Body of pancreas (tissue), 4 donors: ENCODE data around the gene PPP2R5C. TPM values are rescaled to one million over a fixed set of nuclear protein-coding genes. Genes with fewer than 3 reads are reported as not detected.

Experiments
- ATAC-seq: fragments of 150-250 bp; one replicate; pipeline ENCODE4 v1.9.1; 2016
- DNase-seq, 4 donors: peaks; one replicate each; pipeline ENCODE4 v3.0.0-alpha.2; 2019
- H3K27ac ChIP-seq, 4 donors: fragments of 200-600 bp; sonication (generic); 1 replicate in 3 of 4; 2 replicates in 1 of 4; pipeline versions ENCODE4 v1.5.1 to v1.6.1; 2016 to 2019; ENCODE audit warnings: mild to moderate bottlenecking in 1 of 4, mixed read lengths in 1 of 4, moderate library complexity in 1 of 4
- H3K27me3 ChIP-seq, 2 donors: fragments of 200-600 bp; sonication (generic); one replicate each; pipeline ENCODE4 v1.6.0; 2016; ENCODE audit warnings: mild to moderate bottlenecking in 1 of 2
- H3K36me3 ChIP-seq, 2 donors: fragments of 200-600 bp; sonication (generic); replicated peaks in 1 of 2; 2 replicates each; pipeline ENCODE4 v1.5.1; 2016; ENCODE audit warnings: low read depth in 2 of 2; ENCODE audit not compliant: insufficient read depth in 1 of 2
- H3K4me1 ChIP-seq: fragments of 200-600 bp; sonication (generic); one replicate; pipeline ENCODE4 v1.6.0; 2016
- H3K4me3 ChIP-seq, 2 donors: fragments of 200-600 bp; sonication (generic); 1 replicate in 1 of 2; 2 replicates in 1 of 2; pipeline ENCODE4 v1.5.1; 2016 to 2019
- H3K9me3 ChIP-seq, 3 donors: fragments of 200-600 bp; sonication (generic); 1 replicate in 2 of 3; 2 replicates in 1 of 3; pipeline ENCODE4 v1.5.1; 2016
- POLR2A ChIP-seq, 3 donors: fragments of 450-650 bp; IDR thresholded peaks; one replicate each; pipeline ENCODE4 v1.6.1; 2016; ENCODE audit warnings: antibody characterized with exemption in 3 of 3, mild to moderate bottlenecking in 2 of 3
- WGBS, 2 donors: methylation state at CpG; one replicate each; pipeline ENCODE4 v1.1.5; 2017; 5-methylcytosine and 5-hydroxymethylcytosine counted together
- intact Hi-C: fragments of 100-400 bp; cut with DNase I; formaldehyde crosslinking; loops from one replicate; pipeline ENCODE4 v1.15.1; 2023
- total RNA-seq, 2 donors: library from RNA; depleted of rRNA; stranded (reverse); fragments of >200 nt; gene quantifications; one replicate each; pipeline ENCODE4 v1.1.0, GENCODE V29; 2016
- TF ChIP-seq, protein P1 (sequence below), 7 experiments: fragments of 450-650 bp in 4 of 7; fragments of 200-600 bp in 3 of 7; sonication (generic) in 3 of 7; IDR thresholded peaks; one replicate each; pipeline ENCODE4 v1.5.1; 2016 to 2019; ENCODE audit warnings: antibody characterized with exemption in 7 of 7

Gene PPP2R5C
- total RNA-seq, 2 donors from 2014 or later, result 59.0 to 77.6 TPM

DNA sequence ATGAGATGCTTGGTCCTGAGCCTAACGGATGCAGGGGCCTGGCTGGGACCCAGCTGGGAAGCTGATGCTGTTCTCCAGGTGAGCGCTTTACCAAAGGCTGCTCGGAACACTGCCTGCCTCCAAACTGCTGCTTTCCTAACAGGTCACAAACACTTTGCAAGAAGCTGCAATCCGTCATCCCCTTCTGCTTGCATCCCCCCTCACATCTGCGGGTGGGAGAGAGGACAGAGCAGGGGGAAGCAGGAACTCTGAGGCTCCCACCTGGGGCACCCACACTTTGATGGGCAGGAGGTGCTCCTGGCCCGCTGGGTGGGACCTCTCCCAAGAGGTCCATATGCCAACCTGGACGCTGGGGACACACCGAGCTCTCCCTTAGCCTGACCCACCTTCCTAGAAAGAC, 24.9 kb upstream of the PPP2R5C start:
- no peak for DNase-seq
- H3K9me3 ChIP-seq, result peaks cover 0 to 7% (median 0%) of the 10 kb centered on the region in 3 donors
- WGBS, 2 donors, result 84 to 85% methylated on average over 7 to 8 of the region's 8 CpGs
- peaks cover 7% of the 10 kb centered on the region for H3K4me1 ChIP-seq
- H3K4me3 ChIP-seq, result no peak overlapping the region
- TF ChIP-seq, protein P1, sequence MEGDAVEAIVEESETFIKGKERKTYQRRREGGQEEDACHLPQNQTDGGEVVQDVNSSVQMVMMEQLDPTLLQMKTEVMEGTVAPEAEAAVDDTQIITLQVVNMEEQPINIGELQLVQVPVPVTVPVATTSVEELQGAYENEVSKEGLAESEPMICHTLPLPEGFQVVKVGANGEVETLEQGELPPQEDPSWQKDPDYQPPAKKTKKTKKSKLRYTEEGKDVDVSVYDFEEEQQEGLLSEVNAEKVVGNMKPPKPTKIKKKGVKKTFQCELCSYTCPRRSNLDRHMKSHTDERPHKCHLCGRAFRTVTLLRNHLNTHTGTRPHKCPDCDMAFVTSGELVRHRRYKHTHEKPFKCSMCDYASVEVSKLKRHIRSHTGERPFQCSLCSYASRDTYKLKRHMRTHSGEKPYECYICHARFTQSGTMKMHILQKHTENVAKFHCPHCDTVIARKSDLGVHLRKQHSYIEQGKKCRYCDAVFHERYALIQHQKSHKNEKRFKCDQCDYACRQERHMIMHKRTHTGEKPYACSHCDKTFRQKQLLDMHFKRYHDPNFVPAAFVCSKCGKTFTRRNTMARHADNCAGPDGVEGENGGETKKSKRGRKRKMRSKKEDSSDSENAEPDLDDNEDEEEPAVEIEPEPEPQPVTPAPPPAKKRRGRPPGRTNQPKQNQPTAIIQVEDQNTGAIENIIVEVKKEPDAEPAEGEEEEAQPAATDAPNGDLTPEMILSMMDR (IDR thresholded peaks at IDR 0.05), result no peak
- no peak for TF ChIP-seq POLR2A (IDR thresholded peaks at IDR 0.05)
- H3K36me3 ChIP-seq, result no peaks in the 10 kb centered on the region
- intact Hi-C loops, result no loop called here
- no peak overlapping the region for H3K27ac ChIP-seq
- H3K27me3 ChIP-seq, result no peaks in the 10 kb centered on the region
- no peak for ATAC-seq

DNA sequence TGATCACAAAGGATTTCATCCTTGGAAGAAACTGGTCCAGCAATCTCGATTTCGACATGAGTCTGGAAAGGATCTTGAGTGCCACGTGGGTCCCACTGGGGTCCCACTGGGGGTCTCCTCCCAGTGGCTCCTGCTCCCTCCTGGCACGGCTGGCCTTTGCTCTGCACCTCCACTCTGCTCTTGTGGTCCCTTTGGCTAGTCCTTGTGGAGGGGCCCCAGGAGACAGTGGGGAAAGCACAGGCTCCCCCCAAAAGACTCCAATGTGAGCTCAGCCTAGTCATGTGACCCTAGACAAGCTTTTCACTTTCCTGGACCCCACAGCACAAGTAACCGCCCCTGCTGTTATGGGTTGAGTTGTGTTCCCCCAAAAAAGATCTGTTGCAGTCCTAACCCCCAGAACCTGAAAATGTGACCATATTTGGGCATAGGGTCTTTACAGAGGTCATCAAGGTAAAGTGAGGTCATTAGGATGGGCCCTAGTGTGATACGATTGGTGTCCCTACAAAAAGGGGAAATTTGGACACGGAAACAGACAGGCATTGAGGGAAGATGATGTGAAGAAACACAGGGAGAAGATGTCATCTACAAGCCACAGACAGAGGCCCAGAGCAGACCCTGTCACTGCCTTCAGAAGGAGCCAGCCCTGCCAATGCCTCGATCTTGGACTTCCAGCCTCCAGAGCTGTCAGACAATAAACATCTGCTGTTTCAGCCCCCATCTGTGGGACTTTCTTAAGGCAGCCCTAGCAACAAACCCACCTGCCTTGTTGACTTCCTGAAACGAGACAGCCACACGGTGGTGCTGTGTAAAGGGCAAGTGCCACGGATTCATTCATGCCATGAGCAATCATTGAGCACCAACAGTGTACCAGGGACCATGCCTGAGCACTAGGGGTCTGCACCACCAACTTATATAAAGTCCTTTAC, 23.8 kb upstream of the PPP2R5C start:
- peaks cover 0 to 7% (median 0%) of the 10 kb centered on the region in 3 donors for H3K9me3 ChIP-seq
- ATAC-seq, result no peak
- no peaks in the 10 kb centered on the region for H3K27me3 ChIP-seq
- H3K36me3 ChIP-seq, result no peaks in the 10 kb centered on the region
- intact Hi-C loops, result no loop called here
- 63 to 77% methylated on average over 10 to 11 of the region's 11 CpGs for WGBS, 2 donors
- no peak overlapping the region for H3K27ac ChIP-seq
- TF ChIP-seq, protein P1 (IDR thresholded peaks at IDR 0.05), result no peak
- no peak for TF ChIP-seq POLR2A (IDR thresholded peaks at IDR 0.05)
- no peak overlapping the region for H3K4me3 ChIP-seq
- no peak for DNase-seq
- no peaks in the 10 kb centered on the region for H3K4me1 ChIP-seq

DNA sequence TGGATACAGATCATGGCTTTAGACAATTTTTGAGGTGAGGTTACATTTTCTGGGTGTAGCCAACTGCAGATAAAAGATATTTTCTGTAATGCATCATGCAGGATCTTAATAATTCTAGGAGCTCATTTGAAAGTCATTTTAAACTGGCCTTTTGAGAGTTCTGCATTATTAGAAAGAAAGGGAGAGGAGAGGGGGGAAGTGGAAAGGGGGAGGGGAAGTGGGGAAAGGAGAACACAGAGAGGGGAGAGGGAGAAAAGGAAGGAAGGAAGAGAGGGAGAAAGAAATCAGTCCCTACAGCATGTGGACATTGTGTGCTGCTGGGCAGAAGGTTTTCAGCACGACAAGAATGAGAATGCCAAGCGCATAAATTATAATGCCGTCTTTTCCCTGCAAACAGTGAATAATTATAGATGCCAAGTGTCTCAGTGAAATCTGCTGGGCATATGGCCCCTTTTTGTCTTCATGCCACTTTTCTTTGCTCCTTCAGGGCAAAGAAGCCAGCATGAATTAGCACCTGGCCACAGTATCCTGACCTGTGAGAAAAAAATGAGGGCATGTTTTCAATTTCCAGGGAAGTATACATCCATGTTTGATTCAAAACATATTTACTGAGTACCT, 22.7 kb upstream of the PPP2R5C start:
- Histone ChIP-seq H3K4me3 (no peak overlapping the region), H3K27me3 (no peaks in the 10 kb centered on the region), H3K4me1 (no peaks in the 10 kb centered on the region), H3K9me3 (peaks cover 0 to 7% (median 0%) of the 10 kb centered on the region in 3 donors), H3K27ac (no peak overlapping the region), H3K36me3 (no peaks in the 10 kb centered on the region)
- 66 to 81% methylated on average over 3 of the region's 3 CpGs for WGBS, 2 donors
- DNase-seq (no peak), ATAC-seq (no peak)
- intact Hi-C loops, result no loop called here
- no peak for TF ChIP-seq POLR2A (IDR thresholded peaks at IDR 0.05)
- TF ChIP-seq, protein P1 (IDR thresholded peaks at IDR 0.05), result no peak

DNA sequence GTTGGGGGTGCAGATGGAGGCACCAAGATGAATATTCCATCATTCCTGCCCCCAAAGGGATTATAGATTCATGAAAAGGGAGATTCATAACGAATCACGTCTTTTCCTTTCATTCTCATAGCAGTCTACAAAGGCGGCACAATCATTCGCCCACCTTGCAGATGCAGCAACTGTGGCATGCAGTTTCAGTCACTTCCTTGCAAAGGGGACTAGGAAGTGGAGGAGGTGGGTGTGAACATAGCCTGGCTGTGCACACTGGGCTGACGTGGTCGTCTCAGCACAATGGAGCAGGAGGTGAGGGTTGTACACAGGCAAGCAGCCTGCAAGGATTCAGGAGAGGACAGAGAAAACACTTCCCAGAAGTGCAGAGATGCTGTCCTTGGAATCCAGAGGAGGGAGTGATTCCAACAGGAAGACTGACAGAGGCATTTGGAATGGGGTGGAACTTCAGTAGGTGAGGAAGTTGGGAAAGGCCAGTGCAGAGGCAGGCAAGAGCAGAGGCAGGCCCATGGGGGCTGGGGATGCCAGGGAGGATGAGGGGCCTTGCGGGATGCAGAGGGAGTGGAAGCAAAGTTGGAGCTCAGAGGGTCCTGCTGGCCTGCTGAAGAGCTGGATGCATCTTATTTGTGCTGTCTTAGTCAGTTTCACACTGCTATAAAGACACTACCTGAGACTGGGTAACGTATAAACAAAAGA, 21.9 kb upstream of the PPP2R5C start:
- Histone ChIP-seq H3K27ac (no peak overlapping the region), H3K27me3 (no peaks in the 10 kb centered on the region), H3K4me3 (no peak overlapping the region), H3K36me3 (no peaks in the 10 kb centered on the region), H3K4me1 (no peaks in the 10 kb centered on the region), H3K9me3 (peaks cover 0 to 7% (median 0%) of the 10 kb centered on the region in 3 donors)
- TF ChIP-seq, protein P1 (IDR thresholded peaks at IDR 0.05), result no peak
- no peak for TF ChIP-seq POLR2A (IDR thresholded peaks at IDR 0.05)
- intact Hi-C loops, result no loop called here
- WGBS, 2 donors, result 69 to 73% methylated on average over 8 of the region's 8 CpGs
- DNase-seq, result no peak
- no peak for ATAC-seq
